HEK293 (cell line): Measurements from ENCODE around the gene TUBG1.
A peak's percentile ranks its signal among the peaks of the same experiment; 100 is the strongest.

Experiments
- CTCF ChIA-PET: fragments of 350-600 bp; formaldehyde crosslinking; extraction: SDS; loops from one replicate; lab custom pipeline; 2021; ENCODE audit warnings: antibody characterized with exemption; lab: Yijun Ruan, JAX
- POLR2A ChIA-PET: fragments of 300-600 bp; formaldehyde crosslinking; extraction: SDS; loops from one replicate; lab custom pipeline; 2020; ENCODE audit warnings: antibody characterized with exemption, inconsistent platforms; lab: Yijun Ruan, JAX
- H3K27ac ChIP-seq: fragments of 200-500 bp; sonication (Bioruptor generic); 2 replicates; pipeline ENCODE4 v1.5.1; 2014; ENCODE audit warnings: low read depth, low read length, control low read depth, inconsistent platforms; ENCODE audit errors: extremely low read depth
- H3K36me3 ChIP-seq, 2 experiments: fragments of 200-500 bp in 1 of 2; sonication (Bioruptor generic) in 1 of 2; 1 replicate in 1 of 2; 2 replicates in 1 of 2; pipeline ENCODE4 v1.5.1; 2014 to 2017; ENCODE audit warnings: inconsistent platforms in 2 of 2, low read length in 2 of 2; ENCODE audit not compliant: control insufficient read depth in 2 of 2, insufficient read depth in 1 of 2
- H3K4me1 ChIP-seq: fragments of 200-500 bp; sonication (Bioruptor generic); 2 replicates; pipeline ENCODE4 v1.5.1; 2014; ENCODE audit warnings: mild to moderate bottlenecking, low read length, inconsistent platforms; ENCODE audit not compliant: control insufficient read depth, insufficient read depth
- H3K4me3 ChIP-seq: 2 replicates; pipeline ENCODE4 v1.5.1; 2011; ENCODE audit warnings: low read depth, mild to moderate bottlenecking, control low read depth, low read length, moderate library complexity
- H3K9me3 ChIP-seq: fragments of 200-500 bp; sonication (Bioruptor generic); 2 replicates; pipeline ENCODE4 v1.5.1; 2014; ENCODE audit warnings: low read depth, low read length, inconsistent platforms; ENCODE audit not compliant: control insufficient read depth, insufficient read depth
- INSM2 ChIP-seq: fragments of 450-650 bp; formaldehyde crosslinking; IDR thresholded peaks from 2 replicates; pipeline ENCODE4 v1.5.1; 2016; ENCODE audit warnings: missing biosample characterization, missing genetic modification characterization
- KLF16 ChIP-seq: fragments of 450-650 bp; formaldehyde crosslinking; IDR thresholded peaks from 2 replicates; pipeline ENCODE4 v1.5.1; 2017; ENCODE audit warnings: missing biosample characterization, missing genetic modification characterization
- PRDM6 ChIP-seq: fragments of 450-650 bp; formaldehyde crosslinking; IDR thresholded peaks from 2 replicates; pipeline ENCODE4 v1.5.1; 2017; ENCODE audit warnings: missing biosample characterization, missing genetic modification characterization
- SALL2 ChIP-seq: fragments of 450-650 bp; formaldehyde crosslinking; IDR thresholded peaks from 2 replicates; pipeline ENCODE4 v1.5.0; 2017; ENCODE audit warnings: missing biosample characterization, mild to moderate bottlenecking, missing genetic modification characterization, borderline replicate concordance
- ZBTB17 ChIP-seq: fragments of 450-650 bp; formaldehyde crosslinking; IDR thresholded peaks from 2 replicates; pipeline ENCODE4 v1.5.1; 2016; ENCODE audit warnings: missing biosample characterization, missing genetic modification characterization
- ZBTB44 ChIP-seq: fragments of 450-650 bp; IDR thresholded peaks from 2 replicates; pipeline ENCODE4 v1.5.1; 2018; ENCODE audit warnings: missing biosample characterization, mild to moderate bottlenecking, missing genetic modification characterization
- ZBTB48 ChIP-seq: fragments of 450-650 bp; formaldehyde crosslinking; IDR thresholded peaks from 2 replicates; pipeline ENCODE4 v1.5.1; 2016; ENCODE audit warnings: missing biosample characterization, missing genetic modification characterization
- ZNF2 ChIP-seq: fragments of 450-650 bp; formaldehyde crosslinking; IDR thresholded peaks from 2 replicates; pipeline ENCODE4 v1.5.1; 2016; ENCODE audit warnings: missing biosample characterization, missing genetic modification characterization
- ZNF223 ChIP-seq: fragments of 450-650 bp; formaldehyde crosslinking; IDR thresholded peaks from 2 replicates; pipeline ENCODE4 v1.5.1; 2016; ENCODE audit warnings: missing biosample characterization, missing genetic modification characterization
- ZNF335 ChIP-seq: fragments of 450-650 bp; formaldehyde crosslinking; conservative IDR thresholded peaks from 2 replicates; pipeline ENCODE4 v1.5.1; 2016; ENCODE audit warnings: missing biosample characterization, missing genetic modification characterization
- ZNF391 ChIP-seq: fragments of 450-650 bp; formaldehyde crosslinking; IDR thresholded peaks from 2 replicates; pipeline ENCODE4 v1.5.1; 2016; ENCODE audit warnings: low read depth, missing biosample characterization, missing genetic modification characterization, borderline replicate concordance
- ZNF398 ChIP-seq: fragments of 450-650 bp; formaldehyde crosslinking; IDR thresholded peaks from 2 replicates; pipeline ENCODE4 v1.5.1; 2017; ENCODE audit warnings: missing biosample characterization, missing genetic modification characterization
- ZNF513 ChIP-seq: fragments of 450-650 bp; IDR thresholded peaks from 2 replicates; pipeline ENCODE4 v1.5.1; 2018; ENCODE audit warnings: missing biosample characterization, missing genetic modification characterization
- ZNF529 ChIP-seq: fragments of 450-650 bp; formaldehyde crosslinking; IDR thresholded peaks from 2 replicates; pipeline ENCODE4 v1.5.1; 2017; ENCODE audit warnings: missing genetic modification characterization, missing biosample characterization; ENCODE audit not compliant: insufficient replicate concordance
- ZNF610 ChIP-seq: fragments of 450-650 bp; formaldehyde crosslinking; IDR thresholded peaks from 2 replicates; pipeline ENCODE4 v1.5.1; 2016; ENCODE audit warnings: missing biosample characterization, missing genetic modification characterization, borderline replicate concordance
- ZNF629 ChIP-seq: fragments of 450-650 bp; formaldehyde crosslinking; IDR thresholded peaks from 2 replicates; pipeline ENCODE4 v1.5.1; 2017; ENCODE audit warnings: missing biosample characterization, missing genetic modification characterization
- ZNF654 ChIP-seq: fragments of 450-650 bp; formaldehyde crosslinking; IDR thresholded peaks from 2 replicates; pipeline ENCODE4 v1.5.1; 2016; ENCODE audit warnings: low read depth, missing biosample characterization, missing genetic modification characterization

The TUBG1 gene

GRCh38 chr17:42603318-42603717 is 6.2 kb upstream of the TUBG1 start:
- Histone ChIP-seq H3K9me3 (no peaks in the 10 kb centered on the region), H3K4me3 (no peak overlapping the region)
- no peak for TF ChIP-seq ZNF391
- peak; percentile 70 for TF ChIP-seq PRDM6 (tag by site-specific recombination)
- TF ChIP-seq, all 188 proteins: peak for 1
- POLR2A ChIA-PET: no interaction called here
- Histone ChIP-seq H3K27ac (no peak overlapping the region; the same call in 1 of the 2 replicates), H3K4me1 (peaks cover 20% of the 10 kb centered on the region), H3K36me3 (peaks cover 5 to 6% of the 10 kb centered on the region in 2 experiments; a peak in 2 of 3 replicates)
- CTCF ChIA-PET: no interaction called here

- 0 out of 2 replicates have a peak overlapping the region, but pooled peaks have one; percentile 1 for H3K4me3 ChIP-seq
- peaks cover 20% of the 10 kb centered on the region for H3K4me1 ChIP-seq
- CTCF ChIA-PET: interaction anchor here (0.7 to 2.5 kb wide), 8 partner anchors 7 to 390 kb away, joined by 3 to 12 read pairs (median 4); partner anchors contain the start of genes PSMC3IP and RPL27
- H3K27ac ChIP-seq: no peak overlapping the region
- TF ChIP-seq SALL2: no peak
- TF ChIP-seq ZNF335 (tag by site-specific recombination): peak; percentile 33; the same call in 1 of the 2 replicates
- TF ChIP-seq PRDM6 (tag by site-specific recombination): 0 out of 2 replicates have a peak, but pooled peaks have one; percentile 9
- no peaks in the 10 kb centered on the region for H3K9me3 ChIP-seq
- peaks cover 12 to 18% of the 10 kb centered on the region in 2 experiments for H3K36me3 ChIP-seq
- POLR2A ChIA-PET: interaction anchor here (1.0 to 3.0 kb wide), 6 partner anchors 11 to 75 kb away, joined by 3 to 56 read pairs (median 26); partner anchors contain the start of genes CCR10, PLEKHH3 and PSMC3IP
These were observed 1.7 kb upstream of the TUBG1 start for GRCh38 chr17:42607769-42608168.

GRCh38 chr17:42608305-42609181 is 940 bp upstream of the TUBG1 start:
- Histone ChIP-seq H3K4me3 (peak overlapping the region; percentile 76), H3K9me3 (no peaks in the 10 kb centered on the region), H3K4me1 (peaks cover 17% of the 10 kb centered on the region), H3K36me3 (peaks cover 17 to 23% of the 10 kb centered on the region in 2 experiments), H3K27ac (peak overlapping the region; percentile 73)
- ChIA-PET CTCF (interaction anchor here (0.6 to 2.5 kb wide), 10 partner anchors 8 to 389 kb away, joined by 3 to 12 read pairs (median 3); partner anchors contain the start of genes PSMC3IP and RPL27), POLR2A (interaction anchor here (0.5 to 3.0 kb wide), 38 partner anchors 8 to 390 kb away, joined by 3 to 56 read pairs (median 5); partner anchors contain the start of genes BECN1, CCR10, NAGLU and PLEKHH3)
- TF ChIP-seq ZNF398 (tag by site-specific recombination) (no peak), ZNF654 (tag by site-specific recombination) (no peak), ZNF513 (tag by site-specific recombination) (no peak), ZNF223 (tag by site-specific recombination) (peak; percentile 92), INSM2 (tag by site-specific recombination) (0 out of 2 replicates have a peak, but pooled peaks have one; percentile 66), ZNF529 (tag by site-specific recombination) (no peak), ZNF629 (tag by site-specific recombination) (0 out of 2 replicates have a peak, but pooled peaks have one; percentile 19), ZBTB17 (tag by site-specific recombination) (no peak), ZBTB48 (tag by site-specific recombination) (peak; percentile 79), ZBTB44 (tag by site-specific recombination) (no peak), ZNF610 (tag by site-specific recombination) (peak; percentile 74), KLF16 (tag by site-specific recombination) (no peak), ZNF2 (peak; percentile 69)
